Astrocyte (in vitro differentiated cells and primary cell): Measurements from ENCODE around the gene ZBTB21. TPM values are rescaled to one million over a fixed set of nuclear protein-coding genes. Genes with fewer than 3 reads are reported as not detected.

Source experiments
- DNase-seq: peaks from one replicate; pipeline ENCODE4 v3.0.0-alpha.2; 2010; ENCODE audit warnings: low read depth
- FAIRE-seq: peaks from 2 replicates; lab custom pipeline; 2011; peaks lifted over from hg19 to GRCh38; lab: Jason Lieb, UNC
- H2AFZ ChIP-seq: 2 replicates; pipeline ENCODE4 v1.6.0; 2012; ENCODE audit warnings: low read depth, low read length, inconsistent platforms
- H3K27ac ChIP-seq: 2 replicates; pipeline ENCODE4 v1.5.1; 2011; ENCODE audit warnings: low read depth, low read length, inconsistent platforms
- H3K27me3 ChIP-seq: 2 replicates; pipeline ENCODE4 v1.6.0; 2011; ENCODE audit warnings: low read length, inconsistent platforms; ENCODE audit not compliant: insufficient read depth
- H3K36me3 ChIP-seq: 2 replicates; pipeline ENCODE4 v1.5.1; 2011; ENCODE audit warnings: low read length, inconsistent platforms; ENCODE audit not compliant: insufficient read depth
- H3K4me1 ChIP-seq: 2 replicates; pipeline ENCODE4 v1.5.1; 2011; ENCODE audit warnings: low read length, inconsistent platforms; ENCODE audit not compliant: insufficient read depth
- H3K4me2 ChIP-seq: 2 replicates; pipeline ENCODE4 v1.6.0; 2012; ENCODE audit warnings: low read length, inconsistent platforms
- H3K4me3 ChIP-seq: 2 replicates; pipeline ENCODE4 v1.5.1; 2011; ENCODE audit warnings: low read depth, mild to moderate bottlenecking, low read length, inconsistent platforms; ENCODE audit not compliant: insufficient read depth
- H3K79me2 ChIP-seq: 2 replicates; pipeline ENCODE4 v1.6.0; 2012; ENCODE audit warnings: mild to moderate bottlenecking, low read length, inconsistent platforms; ENCODE audit not compliant: insufficient read depth
- H3K9ac ChIP-seq: 2 replicates; pipeline ENCODE4 v1.6.0; 2012; ENCODE audit warnings: mild to moderate bottlenecking, low read length, inconsistent platforms
- H3K9me3 ChIP-seq: 2 replicates; pipeline ENCODE4 v1.5.1; 2012; ENCODE audit warnings: low read depth, mild to moderate bottlenecking, low read length, inconsistent platforms; ENCODE audit not compliant: insufficient read depth
- H4K20me1 ChIP-seq: 2 replicates; pipeline ENCODE4 v1.6.0; 2012; ENCODE audit warnings: low read length, inconsistent platforms; ENCODE audit not compliant: insufficient read depth
- H3K27ac Mint-ChIP-seq: one replicate; pipeline ENCODE4 v1.8.0; 2021; ENCODE audit warnings: mild to moderate bottlenecking, mixed read lengths; ENCODE audit not compliant: unreplicated experiment
- H3K27me3 Mint-ChIP-seq: one replicate; pipeline ENCODE4 v1.8.0; 2021; ENCODE audit warnings: low read depth, mixed read lengths; ENCODE audit not compliant: unreplicated experiment
- H3K36me3 Mint-ChIP-seq: one replicate; pipeline ENCODE4 v1.8.0; 2021; ENCODE audit warnings: low read depth, mixed read lengths; ENCODE audit not compliant: unreplicated experiment
- H3K4me1 Mint-ChIP-seq: one replicate; pipeline ENCODE4 v1.8.0; 2021; ENCODE audit warnings: low read depth, mixed read lengths; ENCODE audit not compliant: unreplicated experiment
- H3K4me3 Mint-ChIP-seq: one replicate; pipeline ENCODE4 v1.8.0; 2021; ENCODE audit warnings: mild to moderate bottlenecking, moderate library complexity, mixed read lengths; ENCODE audit not compliant: unreplicated experiment
- H3K9me3 Mint-ChIP-seq: one replicate; pipeline ENCODE4 v1.8.0; 2021; ENCODE audit warnings: mild to moderate bottlenecking, mixed read lengths; ENCODE audit not compliant: unreplicated experiment
- CTCF ChIP-seq: IDR thresholded peaks from 2 replicates; pipeline ENCODE4 v1.5.1; 2011; ENCODE audit warnings: low read depth, mild to moderate bottlenecking, inconsistent platforms, low read length, moderate library complexity; ENCODE audit not compliant: insufficient read depth
- EZH2 ChIP-seq: IDR thresholded peaks from 2 replicates; pipeline ENCODE4 v1.6.1; 2012; ENCODE audit warnings: mild to moderate bottlenecking, low read length, inconsistent platforms; ENCODE audit not compliant: insufficient read depth
- total RNA-seq: library from RNA; stranded (reverse); gene quantifications from 2 replicates; pipeline ENCODE4 v1.2.1, GENCODE V29; 2021

The ZBTB21 gene
- total RNA-seq, 1 donor from 2014 or later, result 20.5 TPM

- TF ChIP-seq EZH2, result no peak
- TF ChIP-seq CTCF, result no peak
- Histone ChIP-seq H3K4me2 (peak within 1 kb of the TSS; percentile 85), H4K20me1 (peaks cover 30% of the 10 kb centered on the region), H3K4me1 (peaks cover 38% of the 10 kb centered on the region), H3K36me3 (no peaks in the 10 kb centered on the region), H3K4me3 (peak within 1 kb of the TSS; percentile 58), H2AFZ (peak within 1 kb of the TSS; percentile 86), H3K79me2 (peaks cover 38% of the 10 kb centered on the region), H3K27me3 (no peaks in the 10 kb centered on the region), H3K9me3 (no peaks in the 10 kb centered on the region), H3K27ac (peak within 1 kb of the TSS; percentile 12), H3K9ac (peak within 1 kb of the TSS; percentile 77)
- Mint-ChIP-seq H3K27ac (peak within 1 kb of the TSS; percentile 66), H3K36me3 (peaks cover 5% of the 10 kb centered on the region), H3K4me3 (peak within 1 kb of the TSS; percentile 82), H3K27me3 (peaks cover 14% of the 10 kb centered on the region), H3K4me1 (peaks cover 23% of the 10 kb centered on the region), H3K9me3 (peaks cover 3% of the 10 kb centered on the region)
- FAIRE-seq (no peak), DNase-seq (peak; percentile 58)
These were observed 56.1 kb downstream of the ZBTB21 start, which contains the start of gene C2CD2 for GRCh38 chr21:41953831-41954653. TSS of gene C2CD2 (minus strand) at chr21:41954018. CDS start at chr21:41953648, 370 bp downstream.

DNA sequence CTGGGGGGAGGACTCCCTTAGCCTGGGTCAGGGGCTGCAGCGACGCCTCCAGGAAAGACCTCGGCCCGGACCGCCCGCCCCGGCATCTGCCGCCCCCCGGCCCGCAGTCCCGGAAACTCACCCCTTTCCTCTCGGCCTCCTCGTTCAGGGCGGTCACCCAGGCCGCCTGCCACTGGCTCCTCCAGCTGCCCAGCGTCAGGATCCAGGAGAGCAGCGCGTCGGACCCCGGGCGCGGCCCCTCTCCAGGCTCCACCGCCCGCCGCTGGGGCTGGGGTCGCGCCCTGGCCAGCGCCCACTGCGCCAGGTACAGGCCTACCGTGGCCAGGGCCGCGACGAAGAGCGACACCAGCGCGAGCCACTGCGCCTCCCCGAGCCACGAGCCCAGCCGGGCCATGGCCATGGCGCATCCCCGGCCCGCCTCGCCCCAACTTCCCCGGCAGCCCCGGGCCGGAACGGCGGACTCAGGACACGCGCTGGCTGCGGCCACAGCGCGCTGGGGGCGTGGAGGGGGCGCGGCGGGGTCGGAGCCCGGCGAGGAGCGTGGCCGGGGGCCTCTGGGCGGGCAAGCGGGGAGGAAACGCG, 56.8 kb downstream of the ZBTB21 start:
- Histone ChIP-seq H3K36me3 (no peaks in the 10 kb centered on the region), H3K27me3 (no peaks in the 10 kb centered on the region), H3K4me1 (peaks cover 35% of the 10 kb centered on the region), H3K79me2 (peaks cover 43% of the 10 kb centered on the region), H4K20me1 (peaks cover 36% of the 10 kb centered on the region), H3K27ac (peak overlapping the region; percentile 7), H3K9me3 (no peaks in the 10 kb centered on the region), H3K4me2 (peak overlapping the region; percentile 85), H3K4me3 (peak overlapping the region; percentile 58), H2AFZ (peak overlapping the region; percentile 57), H3K9ac (peak overlapping the region; percentile 77)
- H3K4me3 Mint-ChIP-seq, result peak overlapping the region; percentile 82
- no peak for DNase-seq
- H3K4me1 Mint-ChIP-seq, result peaks cover 21% of the 10 kb centered on the region
- TF ChIP-seq EZH2 (no peak), CTCF (no peak)
- peaks cover 5% of the 10 kb centered on the region for H3K36me3 Mint-ChIP-seq
- no peak for FAIRE-seq
- H3K27ac Mint-ChIP-seq, result no peak overlapping the region
- H3K9me3 Mint-ChIP-seq, result peaks cover 3% of the 10 kb centered on the region
- peaks cover 14% of the 10 kb centered on the region for H3K27me3 Mint-ChIP-seq
